ENCODE results near the gene AKNAD1. TPM values are rescaled to one million over a fixed set of nuclear protein-coding genes. Genes with fewer than 3 reads are reported as not detected.

Gene AKNAD1
- total and polyA plus RNA-seq, 2 of the 13 experiments (the other 11 are each of a cell fraction or from before 2014, with no cell fraction given), result not detected

GRCh38 chr1:108851567-108851966, 5.3 kb downstream of the AKNAD1 start (continued):
- TF ChIP-seq KIAA2018 (CRISPR knock-in tag; IDR thresholded peaks at IDR 0.05; ENCODE audit: borderline replicate concordance), result no peak
- TF ChIP-seq ZNF691 (CRISPR knock-in tag; IDR thresholded peaks at IDR 0.05; ENCODE audit: borderline replicate concordance, low read depth), result no peak
- TF ChIP-seq MNT (IDR thresholded peaks at IDR 0.05), result no peak
- no peak for TF ChIP-seq PHF5A (CRISPR knock-in tag; IDR thresholded peaks at IDR 0.05; ENCODE audit: low read depth, unreplicated experiment)
- no peak for TF ChIP-seq SIX4 (CRISPR knock-in tag; IDR thresholded peaks at IDR 0.05)
- no peak for TF ChIP-seq TERF1 (CRISPR knock-in tag; IDR thresholded peaks at IDR 0.05)
